SK-N-SH treated with all-trans-retinoic acid at 6 μM for 48 hours (cell line): ENCODE results near the gene SCN1B.

Experiments
- ATAC-seq: fragments of 200-7000 bp; cut with Tn5 transposase; 3 replicates; pipeline ENCODE4 v1.9.1; 2020; ENCODE audit warnings: mild to moderate bottlenecking, moderate library complexity
- ARNTL ChIP-seq: fragments of 450-650 bp; formaldehyde crosslinking; IDR thresholded peaks from 2 replicates; pipeline ENCODE4 v1.5.0; 2020; ENCODE audit warnings: low read depth, mild to moderate bottlenecking, moderate library complexity, borderline replicate concordance
- BACH2 ChIP-seq: fragments of 250-450 bp; sonication (Bioruptor Pico); IDR thresholded peaks from 2 replicates; pipeline ENCODE4 v1.9.0; 2021; ENCODE audit warnings: mild to moderate bottlenecking, borderline replicate concordance
- CSDC2 ChIP-seq: fragments of 250-450 bp; sonication (Bioruptor Pico); IDR thresholded peaks from 2 replicates; pipeline ENCODE4 v1.5.0; 2020; ENCODE audit warnings: mild to moderate bottlenecking, moderate library complexity
- ESRRG ChIP-seq: fragments of 250-450 bp; sonication (Bioruptor Pico); IDR thresholded peaks from 2 replicates; pipeline ENCODE4 v1.6.1; 2021; ENCODE audit warnings: mild to moderate bottlenecking
- GLIS3 ChIP-seq: fragments of 250-450 bp; sonication (Bioruptor Pico); IDR thresholded peaks from 2 replicates; pipeline ENCODE4 v1.5.0; 2020; ENCODE audit warnings: mild to moderate bottlenecking, moderate library complexity
- ISL1 ChIP-seq: fragments of 250-450 bp; sonication (Bioruptor Pico); IDR thresholded peaks from 2 replicates; pipeline ENCODE4 v2.1.2; 2022; ENCODE audit warnings: mild to moderate bottlenecking, moderate library complexity
- OSR1 ChIP-seq: fragments of 250-450 bp; sonication (Bioruptor Pico); IDR thresholded peaks from 2 replicates; pipeline ENCODE4 v1.8.0; 2022; ENCODE audit warnings: moderate library complexity, mild to moderate bottlenecking, inconsistent platforms
- PPARA ChIP-seq: fragments of 250-450 bp; sonication (Bioruptor Pico); IDR thresholded peaks from 2 replicates; pipeline ENCODE4 v1.5.0; 2020; ENCODE audit warnings: mild to moderate bottlenecking, borderline replicate concordance
- RARB ChIP-seq: fragments of 250-450 bp; sonication (Bioruptor Pico); IDR thresholded peaks from 2 replicates; pipeline ENCODE4 v1.8.0; 2021; ENCODE audit warnings: mild to moderate bottlenecking, moderate library complexity
- SNAI2 ChIP-seq: fragments of 250-450 bp; sonication (Bioruptor Pico); IDR thresholded peaks from 2 replicates; pipeline ENCODE4 v1.5.0; 2020; ENCODE audit warnings: mild to moderate bottlenecking, moderate library complexity
- TCF4 ChIP-seq: fragments of 250-450 bp; sonication (Bioruptor Pico); IDR thresholded peaks from 2 replicates; pipeline ENCODE4 v1.8.0; 2021; ENCODE audit warnings: mild to moderate bottlenecking, moderate library complexity, borderline replicate concordance
- TOX ChIP-seq: fragments of 250-450 bp; sonication (Bioruptor Pico); IDR thresholded peaks from 2 replicates; pipeline ENCODE4 v1.8.0; 2021; ENCODE audit warnings: mild to moderate bottlenecking, moderate library complexity, borderline replicate concordance
- ZC3H10 ChIP-seq: fragments of 250-450 bp; sonication (Bioruptor Pico); IDR thresholded peaks from 2 replicates; pipeline ENCODE4 v1.5.1; 2021; ENCODE audit warnings: mild to moderate bottlenecking, moderate library complexity
- ZFP3 ChIP-seq: fragments of 250-450 bp; sonication (Bioruptor Pico); IDR thresholded peaks from 2 replicates; pipeline ENCODE4 v1.5.0; 2020; ENCODE audit warnings: mild to moderate bottlenecking, moderate library complexity
- ZFP30 ChIP-seq: fragments of 450-650 bp; formaldehyde crosslinking; IDR thresholded peaks from 2 replicates; pipeline ENCODE4 v1.5.0; 2022; ENCODE audit warnings: mild to moderate bottlenecking, moderate library complexity
- ZNF565 ChIP-seq: fragments of 450-650 bp; formaldehyde crosslinking; conservative IDR thresholded peaks from 2 replicates; pipeline ENCODE4 v1.5.0; 2020; ENCODE audit warnings: low read depth, mild to moderate bottlenecking, moderate library complexity
- ZNF70 ChIP-seq: fragments of 450-650 bp; formaldehyde crosslinking; IDR thresholded peaks from 2 replicates; pipeline ENCODE4 v1.5.0; 2020; ENCODE audit warnings: mild to moderate bottlenecking, moderate library complexity
- ZNF8 ChIP-seq: fragments of 450-650 bp; formaldehyde crosslinking; IDR thresholded peaks from 2 replicates; pipeline ENCODE4 v1.5.0; 2020; ENCODE audit warnings: mild to moderate bottlenecking, moderate library complexity
- TF ChIP-seq, protein P1 (sequence below): fragments of 250-450 bp; sonication (Bioruptor Pico); IDR thresholded peaks from 2 replicates; pipeline ENCODE4 v1.8.0; 2021; ENCODE audit warnings: low read depth, mild to moderate bottlenecking, moderate library complexity, borderline replicate concordance
- TF ChIP-seq, protein P2 (sequence below): fragments of 250-450 bp; sonication (Bioruptor Pico); IDR thresholded peaks from 2 replicates; pipeline ENCODE4 v1.5.1; 2020; ENCODE audit warnings: low read depth, mild to moderate bottlenecking, moderate library complexity
- TF ChIP-seq, protein P3 (sequence below): fragments of 250-450 bp; sonication (Bioruptor Pico); IDR thresholded peaks from 2 replicates; pipeline ENCODE4 v1.8.0; 2020; ENCODE audit warnings: mild to moderate bottlenecking, moderate library complexity, borderline replicate concordance
- TF ChIP-seq, protein P4 (sequence below): fragments of 250-450 bp; sonication (Bioruptor Pico); IDR thresholded peaks from 2 replicates; pipeline ENCODE4 v1.5.1; 2021; ENCODE audit warnings: mild to moderate bottlenecking, moderate library complexity
- TF ChIP-seq, protein P5 (sequence below): fragments of 250-450 bp; sonication (Bioruptor Pico); IDR thresholded peaks from 2 replicates; pipeline ENCODE4 v1.5.0; 2020; ENCODE audit warnings: mild to moderate bottlenecking, moderate library complexity

The SCN1B gene

DNA sequence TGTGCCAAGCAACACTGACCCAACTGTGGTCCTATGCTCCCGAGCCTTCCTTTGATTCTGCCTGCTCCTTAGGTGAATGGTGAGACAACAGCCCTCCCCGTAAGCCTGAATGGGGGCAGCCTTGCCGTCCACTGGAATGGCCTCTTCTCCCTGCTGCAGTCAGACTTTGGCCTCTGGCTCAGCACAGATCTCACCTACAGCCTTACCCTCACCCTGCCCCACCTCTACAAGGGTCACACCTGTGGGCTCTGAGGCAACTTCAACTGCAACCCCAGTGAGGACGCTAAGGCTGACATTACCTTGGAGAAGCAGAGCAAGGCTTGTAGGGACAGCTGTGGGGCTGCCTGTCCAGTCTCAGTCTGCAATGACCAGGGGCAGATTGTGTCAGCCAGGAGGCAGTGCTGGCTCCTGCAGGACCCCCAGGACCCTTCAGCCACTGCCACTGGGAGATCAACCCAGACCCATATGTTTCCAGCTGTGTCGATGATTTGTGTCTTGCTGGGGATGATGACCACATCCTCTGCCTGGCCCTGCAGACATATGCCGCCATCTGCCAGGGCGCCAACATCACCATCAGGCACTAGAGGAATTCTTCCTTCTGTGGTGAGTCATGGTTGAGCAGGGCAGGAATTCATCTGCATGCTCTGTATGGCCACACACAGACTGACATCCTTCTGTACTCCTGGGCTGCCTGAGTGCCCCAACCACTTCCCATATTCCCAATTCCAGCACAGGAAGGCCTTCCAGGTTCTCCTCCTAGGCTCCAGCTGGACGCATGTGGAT, 58.1 kb downstream of the SCN1B start:
- peak; percentile 97 for ATAC-seq
- TF ChIP-seq ZNF8 (CRISPR knock-in tag) (no peak), ZFP3 (CRISPR knock-in tag) (no peak), SNAI2 (CRISPR knock-in tag) (no peak), ESRRG (CRISPR knock-in tag) (no peak), ISL1 (no peak), BACH2 (CRISPR knock-in tag) (no peak), ARNTL (CRISPR knock-in tag) (no peak), PPARA (no peak), ZFP30 (CRISPR knock-in tag) (no peak), TOX (CRISPR knock-in tag) (no peak), TCF4 (CRISPR knock-in tag) (no peak), CSDC2 (CRISPR knock-in tag) (no peak)
- TF ChIP-seq, protein P1, sequence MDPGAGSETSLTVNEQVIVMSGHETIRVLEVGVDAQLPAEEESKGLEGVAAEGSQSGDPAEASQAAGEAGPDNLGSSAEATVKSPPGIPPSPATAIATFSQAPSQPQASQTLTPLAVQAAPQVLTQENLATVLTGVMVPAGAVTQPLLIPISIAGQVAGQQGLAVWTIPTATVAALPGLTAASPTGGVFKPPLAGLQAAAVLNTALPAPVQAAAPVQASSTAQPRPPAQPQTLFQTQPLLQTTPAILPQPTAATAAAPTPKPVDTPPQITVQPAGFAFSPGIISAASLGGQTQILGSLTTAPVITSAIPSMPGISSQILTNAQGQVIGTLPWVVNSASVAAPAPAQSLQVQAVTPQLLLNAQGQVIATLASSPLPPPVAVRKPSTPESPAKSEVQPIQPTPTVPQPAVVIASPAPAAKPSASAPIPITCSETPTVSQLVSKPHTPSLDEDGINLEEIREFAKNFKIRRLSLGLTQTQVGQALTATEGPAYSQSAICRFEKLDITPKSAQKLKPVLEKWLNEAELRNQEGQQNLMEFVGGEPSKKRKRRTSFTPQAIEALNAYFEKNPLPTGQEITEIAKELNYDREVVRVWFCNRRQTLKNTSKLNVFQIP (CRISPR knock-in tag), result no peak
- TF ChIP-seq, protein P2, sequence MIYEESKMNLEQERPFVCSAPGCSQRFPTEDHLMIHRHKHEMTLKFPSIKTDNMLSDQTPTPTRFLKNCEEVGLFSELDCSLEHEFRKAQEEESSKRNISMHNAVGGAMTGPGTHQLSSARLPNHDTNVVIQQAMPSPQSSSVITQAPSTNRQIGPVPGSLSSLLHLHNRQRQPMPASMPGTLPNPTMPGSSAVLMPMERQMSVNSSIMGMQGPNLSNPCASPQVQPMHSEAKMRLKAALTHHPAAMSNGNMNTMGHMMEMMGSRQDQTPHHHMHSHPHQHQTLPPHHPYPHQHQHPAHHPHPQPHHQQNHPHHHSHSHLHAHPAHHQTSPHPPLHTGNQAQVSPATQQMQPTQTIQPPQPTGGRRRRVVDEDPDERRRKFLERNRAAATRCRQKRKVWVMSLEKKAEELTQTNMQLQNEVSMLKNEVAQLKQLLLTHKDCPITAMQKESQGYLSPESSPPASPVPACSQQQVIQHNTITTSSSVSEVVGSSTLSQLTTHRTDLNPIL (CRISPR knock-in tag), result no peak
- TF ChIP-seq, protein P3, sequence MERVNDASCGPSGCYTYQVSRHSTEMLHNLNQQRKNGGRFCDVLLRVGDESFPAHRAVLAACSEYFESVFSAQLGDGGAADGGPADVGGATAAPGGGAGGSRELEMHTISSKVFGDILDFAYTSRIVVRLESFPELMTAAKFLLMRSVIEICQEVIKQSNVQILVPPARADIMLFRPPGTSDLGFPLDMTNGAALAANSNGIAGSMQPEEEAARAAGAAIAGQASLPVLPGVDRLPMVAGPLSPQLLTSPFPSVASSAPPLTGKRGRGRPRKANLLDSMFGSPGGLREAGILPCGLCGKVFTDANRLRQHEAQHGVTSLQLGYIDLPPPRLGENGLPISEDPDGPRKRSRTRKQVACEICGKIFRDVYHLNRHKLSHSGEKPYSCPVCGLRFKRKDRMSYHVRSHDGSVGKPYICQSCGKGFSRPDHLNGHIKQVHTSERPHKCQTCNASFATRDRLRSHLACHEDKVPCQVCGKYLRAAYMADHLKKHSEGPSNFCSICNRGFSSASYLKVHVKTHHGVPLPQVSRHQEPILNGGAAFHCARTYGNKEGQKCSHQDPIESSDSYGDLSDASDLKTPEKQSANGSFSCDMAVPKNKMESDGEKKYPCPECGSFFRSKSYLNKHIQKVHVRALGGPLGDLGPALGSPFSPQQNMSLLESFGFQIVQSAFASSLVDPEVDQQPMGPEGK (CRISPR knock-in tag), result no peak

DNA sequence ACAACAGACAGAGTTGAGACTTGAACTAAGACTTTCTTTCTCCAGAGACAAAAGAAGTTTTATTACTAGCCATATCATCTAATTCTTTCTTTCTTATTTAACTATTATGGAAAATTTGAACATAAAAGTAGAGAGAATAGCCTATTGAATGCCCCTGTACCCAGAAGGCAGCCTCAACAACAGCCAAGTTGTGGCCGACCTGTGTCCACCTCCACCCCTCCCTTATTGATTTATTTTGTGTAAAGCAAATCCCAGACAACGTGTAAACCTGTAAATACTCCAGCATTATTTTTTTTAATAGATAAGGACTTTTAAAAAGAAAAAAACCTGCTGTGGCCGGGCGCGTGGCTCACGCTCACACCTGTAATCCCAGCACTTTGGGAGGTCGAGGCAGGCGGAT, 59.3 kb downstream of the SCN1B start:
- ATAC-seq, result no peak
- no peak for TF ChIP-seq TOX (CRISPR knock-in tag)
- TF ChIP-seq ZNF8 (CRISPR knock-in tag), result no peak
- no peak for TF ChIP-seq OSR1 (CRISPR knock-in tag)
- TF ChIP-seq, protein P4, sequence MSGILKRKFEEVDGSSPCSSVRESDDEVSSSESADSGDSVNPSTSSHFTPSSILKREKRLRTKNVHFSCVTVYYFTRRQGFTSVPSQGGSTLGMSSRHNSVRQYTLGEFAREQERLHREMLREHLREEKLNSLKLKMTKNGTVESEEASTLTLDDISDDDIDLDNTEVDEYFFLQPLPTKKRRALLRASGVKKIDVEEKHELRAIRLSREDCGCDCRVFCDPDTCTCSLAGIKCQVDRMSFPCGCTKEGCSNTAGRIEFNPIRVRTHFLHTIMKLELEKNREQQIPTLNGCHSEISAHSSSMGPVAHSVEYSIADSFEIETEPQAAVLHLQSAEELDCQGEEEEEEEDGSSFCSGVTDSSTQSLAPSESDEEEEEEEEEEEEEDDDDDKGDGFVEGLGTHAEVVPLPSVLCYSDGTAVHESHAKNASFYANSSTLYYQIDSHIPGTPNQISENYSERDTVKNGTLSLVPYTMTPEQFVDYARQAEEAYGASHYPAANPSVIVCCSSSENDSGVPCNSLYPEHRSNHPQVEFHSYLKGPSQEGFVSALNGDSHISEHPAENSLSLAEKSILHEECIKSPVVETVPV (CRISPR knock-in tag), result no peak
- TF ChIP-seq TCF4 (CRISPR knock-in tag), result no peak
- no peak for TF ChIP-seq GLIS3
- TF ChIP-seq ZFP3 (CRISPR knock-in tag), result no peak
- no peak for TF ChIP-seq ZNF70 (CRISPR knock-in tag)
- TF ChIP-seq, protein P3 (CRISPR knock-in tag), result no peak
- TF ChIP-seq ZC3H10, result no peak
- no peak for TF ChIP-seq ESRRG (CRISPR knock-in tag)
- TF ChIP-seq, protein P2 (CRISPR knock-in tag), result no peak
- TF ChIP-seq, protein P5, sequence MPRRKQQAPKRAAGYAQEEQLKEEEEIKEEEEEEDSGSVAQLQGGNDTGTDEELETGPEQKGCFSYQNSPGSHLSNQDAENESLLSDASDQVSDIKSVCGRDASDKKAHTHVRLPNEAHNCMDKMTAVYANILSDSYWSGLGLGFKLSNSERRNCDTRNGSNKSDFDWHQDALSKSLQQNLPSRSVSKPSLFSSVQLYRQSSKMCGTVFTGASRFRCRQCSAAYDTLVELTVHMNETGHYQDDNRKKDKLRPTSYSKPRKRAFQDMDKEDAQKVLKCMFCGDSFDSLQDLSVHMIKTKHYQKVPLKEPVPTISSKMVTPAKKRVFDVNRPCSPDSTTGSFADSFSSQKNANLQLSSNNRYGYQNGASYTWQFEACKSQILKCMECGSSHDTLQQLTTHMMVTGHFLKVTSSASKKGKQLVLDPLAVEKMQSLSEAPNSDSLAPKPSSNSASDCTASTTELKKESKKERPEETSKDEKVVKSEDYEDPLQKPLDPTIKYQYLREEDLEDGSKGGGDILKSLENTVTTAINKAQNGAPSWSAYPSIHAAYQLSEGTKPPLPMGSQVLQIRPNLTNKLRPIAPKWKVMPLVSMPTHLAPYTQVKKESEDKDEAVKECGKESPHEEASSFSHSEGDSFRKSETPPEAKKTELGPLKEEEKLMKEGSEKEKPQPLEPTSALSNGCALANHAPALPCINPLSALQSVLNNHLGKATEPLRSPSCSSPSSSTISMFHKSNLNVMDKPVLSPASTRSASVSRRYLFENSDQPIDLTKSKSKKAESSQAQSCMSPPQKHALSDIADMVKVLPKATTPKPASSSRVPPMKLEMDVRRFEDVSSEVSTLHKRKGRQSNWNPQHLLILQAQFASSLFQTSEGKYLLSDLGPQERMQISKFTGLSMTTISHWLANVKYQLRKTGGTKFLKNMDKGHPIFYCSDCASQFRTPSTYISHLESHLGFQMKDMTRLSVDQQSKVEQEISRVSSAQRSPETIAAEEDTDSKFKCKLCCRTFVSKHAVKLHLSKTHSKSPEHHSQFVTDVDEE (CRISPR knock-in tag), result no peak
- TF ChIP-seq ARNTL (CRISPR knock-in tag), result no peak
- TF ChIP-seq, protein P1 (CRISPR knock-in tag), result no peak
- no peak for TF ChIP-seq BACH2 (CRISPR knock-in tag)
- no peak for TF ChIP-seq ZNF565 (CRISPR knock-in tag)
- no peak for TF ChIP-seq RARB (CRISPR knock-in tag)
- no peak for TF ChIP-seq CSDC2 (CRISPR knock-in tag)
